A549 treated with GW870086 at 1 μM for 4 hours (cell line): ENCODE results near the gene PDE7B. TPM values are rescaled to one million over a fixed set of nuclear protein-coding genes. Genes with fewer than 3 reads are reported as not detected.

Experiments used
- total RNA-seq: library from RNA; stranded (reverse); fragments of 200-300 nt; extraction: Qiagen RNA extraction; gene quantifications from 5 replicates; pipeline ENCODE4 v1.2.3, GENCODE V29; 2022; ENCODE audit warnings: low read depth

The PDE7B gene
- total RNA-seq = 0.53 to 0.99 TPM (median 0.83 TPM) in 5 replicates

GRCh38 chr6:135851442-135852271 is at the start of gene PDE7B:
Gene PDE7B (plus strand): TSS chr6:135851701.

